ENCODE data around the gene AFF3. TPM values are rescaled to one million over a fixed set of nuclear protein-coding genes. Genes with fewer than 3 reads are reported as not detected.

AFF3 gene
- total and polyA plus RNA-seq, 2 of the 13 experiments (the other 11 are each of a cell fraction or from before 2014, with no cell fraction given), result not detected

DNA sequence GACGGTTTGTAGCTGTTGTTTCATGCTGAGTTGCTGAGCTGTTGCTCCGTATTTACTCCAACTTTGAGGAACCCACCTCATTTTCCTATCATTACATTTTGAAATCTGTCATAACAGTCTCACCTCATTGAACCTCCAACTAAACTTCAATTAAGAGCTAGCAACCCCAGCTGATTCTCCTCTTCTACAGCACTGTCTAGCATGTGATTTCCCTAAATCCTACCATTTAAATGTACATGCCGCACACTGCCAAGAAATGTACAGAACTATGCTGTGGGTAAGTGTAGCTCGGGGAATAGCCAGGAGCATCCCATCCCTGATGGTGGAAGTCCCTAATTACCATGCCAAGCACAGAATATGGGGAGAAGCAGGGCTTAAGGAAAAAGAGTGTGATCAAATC is 299.9 kb downstream of the AFF3 start (continued):
- TF ChIP-seq, protein P1, sequence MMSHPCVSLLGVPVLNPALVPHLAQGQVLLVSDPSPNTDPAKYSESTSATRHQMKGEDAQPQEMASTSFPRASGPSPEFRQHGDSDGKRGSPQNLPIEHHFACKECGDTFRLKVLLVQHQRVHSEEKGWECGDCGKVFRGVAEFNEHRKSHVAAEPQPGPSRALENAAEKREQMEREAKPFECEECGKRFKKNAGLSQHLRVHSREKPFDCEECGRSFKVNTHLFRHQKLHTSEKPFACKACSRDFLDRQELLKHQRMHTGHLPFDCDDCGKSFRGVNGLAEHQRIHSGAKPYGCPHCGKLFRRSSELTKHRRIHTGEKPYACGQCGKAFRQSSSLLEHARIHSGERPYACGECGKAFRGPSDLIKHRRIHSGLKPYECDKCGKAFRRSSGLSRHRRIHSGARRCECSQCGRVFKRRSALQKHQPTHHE (CRISPR knock-in tag; IDR thresholded peaks at IDR 0.05; ENCODE audit: borderline replicate concordance), result no peak

DNA sequence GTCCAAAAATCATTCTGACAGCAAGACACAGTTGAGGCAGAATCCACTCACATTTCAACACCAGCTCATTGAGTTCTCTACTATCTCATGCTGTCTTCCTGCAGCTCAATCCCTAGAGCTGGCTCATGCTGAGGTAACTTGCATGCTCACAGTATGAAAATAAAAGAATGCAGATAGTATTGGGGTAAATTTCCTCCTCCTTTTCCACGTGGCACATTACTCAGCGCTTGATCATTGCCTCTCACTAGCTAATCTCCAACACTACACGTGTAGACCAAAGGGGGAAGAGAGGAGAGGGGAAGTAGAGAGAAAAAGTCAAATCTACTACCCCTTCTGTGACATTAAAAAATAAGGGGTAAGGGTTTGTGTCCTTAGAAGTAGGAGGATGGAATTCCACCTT is 300.6 kb downstream of the AFF3 start:
- Histone ChIP-seq H3K9ac (ENCODE audit: insufficient read depth, low read depth, low read length) (no peak overlapping the region), H3K9me3 (ENCODE audit: low read length) (no peaks in the 10 kb centered on the region), H4K20me1 (ENCODE audit: insufficient read depth, low read length) (no peaks in the 10 kb centered on the region), H2AFZ (ENCODE audit: low read length) (no peak overlapping the region), H3K4me1 (ENCODE audit: insufficient read depth, low read length) (no peaks in the 10 kb centered on the region), H3K4me2 (ENCODE audit: low read depth, low read length) (no peak overlapping the region), H3K4me3 (replicated peaks in 1 of 3; ENCODE audit: insufficient read depth in 1 of 3, low read depth in 2 of 3, low read length in 3 of 3) (no peak overlapping the region), H3K36me3 (replicated peaks in 1 of 2; ENCODE audit: control insufficient read depth in 1 of 2, insufficient read depth in 2 of 2, low read length in 2 of 2) (no peaks in the 10 kb centered on the region), H3K79me2 (ENCODE audit: insufficient read depth, low read length) (no peaks in the 10 kb centered on the region), H3K27me3 (ENCODE audit: control insufficient read depth in 1 of 2, insufficient read depth in 2 of 2, low read length in 2 of 2) (no peaks in the 10 kb centered on the region; a peak in 4 of 5 replicates), H3K27ac (ENCODE audit: extremely low read length, insufficient read depth, low read length) (no peak overlapping the region)
- ChIA-PET POLR2A (no interaction called here), CTCF (ENCODE audit: low intra/inter-chr PET ratio, low total read pairs) (no interaction called here)
- TF ChIP-seq ZNF780A (CRISPR knock-in tag; IDR thresholded peaks at IDR 0.05) (no peak), RXRB (CRISPR knock-in tag; IDR thresholded peaks at IDR 0.05; ENCODE audit: borderline replicate concordance) (no peak)
- TF ChIP-seq, protein P2, sequence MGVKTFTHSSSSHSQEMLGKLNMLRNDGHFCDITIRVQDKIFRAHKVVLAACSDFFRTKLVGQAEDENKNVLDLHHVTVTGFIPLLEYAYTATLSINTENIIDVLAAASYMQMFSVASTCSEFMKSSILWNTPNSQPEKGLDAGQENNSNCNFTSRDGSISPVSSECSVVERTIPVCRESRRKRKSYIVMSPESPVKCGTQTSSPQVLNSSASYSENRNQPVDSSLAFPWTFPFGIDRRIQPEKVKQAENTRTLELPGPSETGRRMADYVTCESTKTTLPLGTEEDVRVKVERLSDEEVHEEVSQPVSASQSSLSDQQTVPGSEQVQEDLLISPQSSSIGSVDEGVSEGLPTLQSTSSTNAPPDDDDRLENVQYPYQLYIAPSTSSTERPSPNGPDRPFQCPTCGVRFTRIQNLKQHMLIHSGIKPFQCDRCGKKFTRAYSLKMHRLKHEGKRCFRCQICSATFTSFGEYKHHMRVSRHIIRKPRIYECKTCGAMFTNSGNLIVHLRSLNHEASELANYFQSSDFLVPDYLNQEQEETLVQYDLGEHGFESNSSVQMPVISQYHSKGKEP (CRISPR knock-in tag; IDR thresholded peaks at IDR 0.05), result no peak
- TF ChIP-seq, protein P3, sequence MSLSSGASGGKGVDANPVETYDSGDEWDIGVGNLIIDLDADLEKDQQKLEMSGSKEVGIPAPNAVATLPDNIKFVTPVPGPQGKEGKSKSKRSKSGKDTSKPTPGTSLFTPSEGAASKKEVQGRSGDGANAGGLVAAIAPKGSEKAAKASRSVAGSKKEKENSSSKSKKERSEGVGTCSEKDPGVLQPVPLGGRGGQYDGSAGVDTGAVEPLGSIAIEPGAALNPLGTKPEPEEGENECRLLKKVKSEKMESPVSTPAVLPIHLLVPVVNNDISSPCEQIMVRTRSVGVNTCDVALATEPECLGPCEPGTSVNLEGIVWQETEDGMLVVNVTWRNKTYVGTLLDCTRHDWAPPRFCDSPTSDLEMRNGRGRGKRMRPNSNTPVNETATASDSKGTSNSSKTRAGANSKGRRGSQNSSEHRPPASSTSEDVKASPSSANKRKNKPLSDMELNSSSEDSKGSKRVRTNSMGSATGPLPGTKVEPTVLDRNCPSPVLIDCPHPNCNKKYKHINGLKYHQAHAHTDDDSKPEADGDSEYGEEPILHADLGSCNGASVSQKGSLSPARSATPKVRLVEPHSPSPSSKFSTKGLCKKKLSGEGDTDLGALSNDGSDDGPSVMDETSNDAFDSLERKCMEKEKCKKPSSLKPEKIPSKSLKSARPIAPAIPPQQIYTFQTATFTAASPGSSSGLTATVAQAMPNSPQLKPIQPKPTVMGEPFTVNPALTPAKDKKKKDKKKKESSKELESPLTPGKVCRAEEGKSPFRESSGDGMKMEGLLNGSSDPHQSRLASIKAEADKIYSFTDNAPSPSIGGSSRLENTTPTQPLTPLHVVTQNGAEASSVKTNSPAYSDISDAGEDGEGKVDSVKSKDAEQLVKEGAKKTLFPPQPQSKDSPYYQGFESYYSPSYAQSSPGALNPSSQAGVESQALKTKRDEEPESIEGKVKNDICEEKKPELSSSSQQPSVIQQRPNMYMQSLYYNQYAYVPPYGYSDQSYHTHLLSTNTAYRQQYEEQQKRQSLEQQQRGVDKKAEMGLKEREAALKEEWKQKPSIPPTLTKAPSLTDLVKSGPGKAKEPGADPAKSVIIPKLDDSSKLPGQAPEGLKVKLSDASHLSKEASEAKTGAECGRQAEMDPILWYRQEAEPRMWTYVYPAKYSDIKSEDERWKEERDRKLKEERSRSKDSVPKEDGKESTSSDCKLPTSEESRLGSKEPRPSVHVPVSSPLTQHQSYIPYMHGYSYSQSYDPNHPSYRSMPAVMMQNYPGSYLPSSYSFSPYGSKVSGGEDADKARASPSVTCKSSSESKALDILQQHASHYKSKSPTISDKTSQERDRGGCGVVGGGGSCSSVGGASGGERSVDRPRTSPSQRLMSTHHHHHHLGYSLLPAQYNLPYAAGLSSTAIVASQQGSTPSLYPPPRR (CRISPR knock-in tag; IDR thresholded peaks at IDR 0.05; ENCODE audit: borderline replicate concordance), result no peak
- intact Hi-C loops (cut with micrococcal nuclease; ENCODE audit: unreplicated experiment) (no loop called here), in situ Hi-C loops (cut with HindIII; ENCODE audit: extremely low pct_ligation_motif_present, low pct_unique_long_range_greater_than_20kb) (no loop called here)
- WGBS (ENCODE audit: low lambda C conversion rate), result 11% methylated on average over 3 of the region's 3 CpGs
- ATAC-seq (no peak), FAIRE-seq (no peak), DNase-seq (ENCODE audit: low spot score) (no peak)
- BruUV-seq (replicated peaks), result no TSS peak

Data from HepG2 (cell line).